OCI-LY1 (cell line): ENCODE data around the gene CHCHD5.
"Not testable (repeated sequence)": the region's sequence is repeated elsewhere in the genome, so short reads cannot be mapped to it uniquely, and the experiment has no call there.

Experiments used
- H2AFZ ChIP-seq: fragments of 200-600 bp; sonication (generic), shearing (Covaris generic); 2 replicates; pipeline ENCODE4 v1.6.0; 2014; ENCODE audit warnings: antibody characterized with exemption, mild to moderate bottlenecking, low read length
- H3F3A ChIP-seq: fragments of 200-600 bp; sonication (generic), shearing (Covaris generic); 2 replicates; pipeline ENCODE4 v1.6.0; 2014; ENCODE audit warnings: mild to moderate bottlenecking, antibody characterized with exemption, low read length, moderate library complexity; ENCODE audit not compliant: insufficient read depth
- H3K27ac ChIP-seq: fragments of 200-600 bp; sonication (generic); 2 replicates; pipeline ENCODE4 v1.5.1; 2014; ENCODE audit warnings: low read length, mixed run types, mild to moderate bottlenecking, low read depth; ENCODE audit not compliant: poor library complexity, severe bottlenecking
- H3K27me3 ChIP-seq: fragments of 200-600 bp; sonication (generic); 2 replicates; pipeline ENCODE4 v1.6.0; 2014; ENCODE audit warnings: antibody characterized with exemption, mild to moderate bottlenecking, low read length, moderate library complexity; ENCODE audit not compliant: insufficient read depth
- H3K36me3 ChIP-seq: fragments of 200-600 bp; sonication (generic); 2 replicates; pipeline ENCODE4 v1.6.1; 2014; ENCODE audit warnings: mild to moderate bottlenecking, antibody characterized with exemption, low read length, moderate library complexity, mixed read lengths; ENCODE audit not compliant: insufficient read depth
- H3K4me1 ChIP-seq: fragments of 200-600 bp; sonication (generic); 2 replicates; pipeline ENCODE4 v1.5.1; 2014; ENCODE audit warnings: mild to moderate bottlenecking, low read length, moderate library complexity; ENCODE audit not compliant: insufficient read depth, severe bottlenecking
- H3K4me2 ChIP-seq: fragments of 200-600 bp; sonication (generic), shearing (Covaris generic); 2 replicates; pipeline ENCODE4 v1.6.1; 2014; ENCODE audit warnings: low read length
- H3K4me3 ChIP-seq: fragments of 200-600 bp; sonication (generic); 2 replicates; pipeline ENCODE4 v1.5.1; 2014; ENCODE audit warnings: low read length, low read depth, mild to moderate bottlenecking, mixed read lengths; ENCODE audit not compliant: poor library complexity, severe bottlenecking
- H3K79me2 ChIP-seq: fragments of 200-600 bp; shearing (Covaris generic); 2 replicates; pipeline ENCODE4 v1.6.1; 2016; ENCODE audit warnings: mixed run types, low read length, mixed read lengths; ENCODE audit not compliant: insufficient read depth
- H3K9ac ChIP-seq: fragments of 200-600 bp; sonication (generic), shearing (Covaris generic); 2 replicates; pipeline ENCODE4 v1.6.1; 2014; ENCODE audit warnings: mild to moderate bottlenecking, low read length, mixed read lengths
- H3K9me2 ChIP-seq: fragments of 200-600 bp; sonication (generic), shearing (Covaris generic); 2 replicates; pipeline ENCODE4 v1.6.1; 2014; ENCODE audit warnings: low read depth, mild to moderate bottlenecking, low read length, mixed read lengths
- H3K9me3 ChIP-seq: fragments of 200-600 bp; shearing (Covaris generic); 2 replicates; pipeline ENCODE4 v1.6.1; 2014; ENCODE audit warnings: low read length, mixed read lengths
- H4K20me1 ChIP-seq: fragments of 200-600 bp; sonication (generic), shearing (Covaris generic); 2 replicates; pipeline ENCODE4 v1.6.0; 2016; ENCODE audit warnings: mild to moderate bottlenecking, low read length; ENCODE audit not compliant: insufficient read depth
- EZH2 ChIP-seq: fragments of 200-600 bp; sonication (generic), shearing (Covaris generic); IDR thresholded peaks from 2 replicates; pipeline ENCODE4 v1.8.0; 2017; ENCODE audit warnings: borderline replicate concordance, mixed run types, mild to moderate bottlenecking, antibody characterized with exemption, low read length, moderate library complexity, mixed read lengths
- TF ChIP-seq, protein P1 (sequence below): fragments of 200-600 bp; sonication (generic), shearing (Covaris generic); IDR thresholded peaks from 2 replicates; pipeline ENCODE4 v1.5.1; 2017; ENCODE audit warnings: mild to moderate bottlenecking, antibody characterized with exemption, low read length, moderate library complexity, mixed read lengths

CHCHD5 gene

DNA sequence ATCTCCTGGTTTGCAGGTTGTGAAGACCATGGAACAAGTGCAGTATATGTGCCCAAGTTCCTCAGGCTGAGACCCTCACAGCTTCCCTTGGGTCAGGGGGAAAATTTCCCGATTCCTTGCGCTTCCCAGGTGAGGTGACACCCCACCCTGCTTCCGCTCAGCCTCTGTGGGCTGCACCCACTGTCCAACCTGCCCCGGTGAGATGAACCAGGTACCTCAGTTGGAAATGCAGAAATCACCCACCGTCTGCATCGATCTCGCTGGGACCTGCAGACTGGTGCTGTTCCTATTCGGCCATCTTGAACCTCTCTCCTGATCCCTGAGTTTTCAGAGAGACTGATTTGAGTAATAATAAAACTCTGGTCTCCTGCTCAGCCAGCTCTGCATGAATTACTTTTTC lies 30.6 kb downstream of the CHCHD5 start:
- TF ChIP-seq, protein P1, sequence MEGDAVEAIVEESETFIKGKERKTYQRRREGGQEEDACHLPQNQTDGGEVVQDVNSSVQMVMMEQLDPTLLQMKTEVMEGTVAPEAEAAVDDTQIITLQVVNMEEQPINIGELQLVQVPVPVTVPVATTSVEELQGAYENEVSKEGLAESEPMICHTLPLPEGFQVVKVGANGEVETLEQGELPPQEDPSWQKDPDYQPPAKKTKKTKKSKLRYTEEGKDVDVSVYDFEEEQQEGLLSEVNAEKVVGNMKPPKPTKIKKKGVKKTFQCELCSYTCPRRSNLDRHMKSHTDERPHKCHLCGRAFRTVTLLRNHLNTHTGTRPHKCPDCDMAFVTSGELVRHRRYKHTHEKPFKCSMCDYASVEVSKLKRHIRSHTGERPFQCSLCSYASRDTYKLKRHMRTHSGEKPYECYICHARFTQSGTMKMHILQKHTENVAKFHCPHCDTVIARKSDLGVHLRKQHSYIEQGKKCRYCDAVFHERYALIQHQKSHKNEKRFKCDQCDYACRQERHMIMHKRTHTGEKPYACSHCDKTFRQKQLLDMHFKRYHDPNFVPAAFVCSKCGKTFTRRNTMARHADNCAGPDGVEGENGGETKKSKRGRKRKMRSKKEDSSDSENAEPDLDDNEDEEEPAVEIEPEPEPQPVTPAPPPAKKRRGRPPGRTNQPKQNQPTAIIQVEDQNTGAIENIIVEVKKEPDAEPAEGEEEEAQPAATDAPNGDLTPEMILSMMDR = no peak
- TF ChIP-seq EZH2 = no peak
- Histone ChIP-seq H3K4me2 (no peak overlapping the region), H3K9me2 (no peaks in the 10 kb centered on the region), H3K4me3 (no peak overlapping the region), H3K9ac (no peak overlapping the region), H3K36me3 (no peaks in the 10 kb centered on the region), H3K9me3 (no peaks in the 10 kb centered on the region), H3F3A (no peaks in the 10 kb centered on the region), H3K4me1 (no peaks in the 10 kb centered on the region), H2AFZ (no peak overlapping the region), H3K27ac (no peak overlapping the region), H3K27me3 (no peaks in the 10 kb centered on the region), H3K79me2 (no peaks in the 10 kb centered on the region), H4K20me1 (no peaks in the 10 kb centered on the region)

DNA sequence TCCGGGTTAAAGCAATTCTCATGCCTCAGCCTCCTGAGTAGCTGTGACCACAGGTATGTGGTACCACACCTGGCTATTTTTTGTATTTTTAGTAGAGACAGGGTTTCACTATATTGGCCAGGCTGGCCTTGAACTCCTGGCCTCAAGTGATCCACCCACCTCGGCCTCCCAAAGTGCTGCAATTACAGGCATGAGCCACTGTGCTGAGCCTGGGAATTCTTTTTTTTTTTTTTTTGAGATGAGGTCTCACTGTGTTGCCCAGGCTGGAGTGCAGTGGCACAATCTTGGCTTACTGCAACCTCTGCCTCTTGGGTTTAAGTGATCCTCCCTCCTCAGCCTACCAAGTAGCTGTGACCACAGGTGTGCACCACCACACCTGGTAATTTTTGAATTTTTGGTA lies 31.4 kb downstream of the CHCHD5 start:
- H3K4me1 ChIP-seq, H3K9me2 ChIP-seq, H4K20me1 ChIP-seq, H3K79me2 ChIP-seq, H3K4me3 ChIP-seq, H3F3A ChIP-seq, H3K27ac ChIP-seq, H3K9me3 ChIP-seq, H2AFZ ChIP-seq, H3K27me3 ChIP-seq, H3K4me2 ChIP-seq, H3K36me3 ChIP-seq, H3K9ac ChIP-seq: not testable (repeated sequence)

DNA sequence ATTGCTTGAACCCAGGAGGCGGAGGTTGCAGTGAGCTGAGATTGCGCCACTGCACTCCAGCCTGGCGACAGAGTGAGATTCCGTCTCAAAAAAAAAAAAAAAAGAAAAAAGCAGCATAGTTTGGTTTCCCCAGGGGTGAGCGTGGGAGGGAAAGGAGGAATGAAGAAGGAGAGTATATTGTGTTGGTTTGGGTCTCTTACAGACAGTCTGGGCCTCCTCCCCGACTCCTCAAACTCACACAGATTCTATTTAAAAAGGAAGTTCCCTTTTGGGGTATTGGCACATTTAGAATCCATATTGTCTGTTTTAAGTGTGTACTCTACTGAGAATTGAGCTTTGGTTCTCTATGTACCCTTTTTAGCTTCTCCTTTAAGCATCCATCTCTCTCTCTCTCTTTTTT lies 34.0 kb downstream of the CHCHD5 start:
- TF ChIP-seq, protein P1 = no peak
- TF ChIP-seq EZH2 = no peak
- H2AFZ ChIP-seq = no peak overlapping the region
- H3K27me3 ChIP-seq = no peaks in the 10 kb centered on the region
- H3K27ac ChIP-seq = no peak overlapping the region
- H3K9ac ChIP-seq = no peak overlapping the region
- H3K4me2 ChIP-seq = no peak overlapping the region
- H3F3A ChIP-seq = no peaks in the 10 kb centered on the region
- H3K4me1 ChIP-seq = no peaks in the 10 kb centered on the region
- H3K9me3 ChIP-seq = no peaks in the 10 kb centered on the region
- H4K20me1 ChIP-seq = no peaks in the 10 kb centered on the region
- H3K36me3 ChIP-seq = no peaks in the 10 kb centered on the region
- H3K9me2 ChIP-seq = no peaks in the 10 kb centered on the region
- H3K4me3 ChIP-seq = no peak overlapping the region
- H3K79me2 ChIP-seq = no peaks in the 10 kb centered on the region

DNA sequence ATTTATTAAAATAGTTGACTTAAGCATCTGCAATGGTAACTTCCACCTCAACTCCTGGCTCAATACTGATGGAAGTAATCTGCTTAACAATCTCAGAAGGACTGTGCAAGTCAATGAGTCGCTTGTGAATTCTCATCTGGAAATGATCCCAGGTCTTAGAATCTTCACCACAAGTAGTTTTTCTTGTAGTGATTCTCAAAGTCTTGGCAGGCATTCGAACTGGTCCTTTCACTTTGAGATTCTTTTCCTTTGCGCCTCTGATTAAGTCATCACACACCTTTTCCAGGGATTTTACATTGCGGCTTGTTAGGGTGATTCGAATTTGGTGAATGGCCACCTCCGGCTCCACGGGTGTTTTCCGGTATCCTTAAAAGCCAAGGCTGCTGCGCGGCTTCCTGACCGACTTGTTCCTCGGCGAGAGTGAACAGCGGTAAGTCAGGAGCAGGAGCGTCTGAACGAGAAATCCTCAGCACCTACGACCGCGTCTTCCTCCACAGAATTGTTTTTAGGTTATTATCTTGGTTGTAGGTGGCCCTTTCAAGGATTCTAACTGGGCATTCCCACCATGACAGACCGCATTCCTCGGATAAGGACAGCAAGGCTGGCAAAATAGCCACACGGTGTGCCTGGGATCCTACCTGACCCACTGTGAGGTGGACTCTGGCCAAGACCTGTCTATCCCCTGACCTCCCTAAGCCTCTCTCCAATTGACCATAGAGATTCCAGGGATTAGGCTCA lies 37.5 kb downstream of the CHCHD5 start:
- Histone ChIP-seq H3K9me3 (no peaks in the 10 kb centered on the region), H3K79me2 (no peaks in the 10 kb centered on the region), H3K9ac (no peak overlapping the region), H3K36me3 (no peaks in the 10 kb centered on the region), H3K4me1 (peaks cover 4% of the 10 kb centered on the region), H3K27me3 (no peaks in the 10 kb centered on the region), H3F3A (no peaks in the 10 kb centered on the region), H3K9me2 (no peaks in the 10 kb centered on the region), H3K27ac (no peak overlapping the region), H3K4me2 (no peak overlapping the region), H2AFZ (no peak overlapping the region), H3K4me3 (no peak overlapping the region), H4K20me1 (no peaks in the 10 kb centered on the region)
- no peak for TF ChIP-seq EZH2
- TF ChIP-seq, protein P1 = no peak
